Mesenteric fat pad (tissue), 1 donor: ENCODE results near the gene IKBKE. TPM values are rescaled to one million over a fixed set of nuclear protein-coding genes. Genes with fewer than 3 reads are reported as not detected.

ENCODE experiments used
- DNase-seq: peaks from one replicate; pipeline ENCODE4 v3.0.0-alpha.2; 2020; ENCODE audit warnings: low spot score
- microRNA-seq: library from miRNA; unstranded; fragments of <30 nt; microRNA quantifications from one replicate; pipeline ENCODE4 v1.2.0, GENCODE V29; 2020; ENCODE audit warnings: borderline number of aligned reads
- total RNA-seq: library from RNA; stranded (reverse); fragmentation: NEBNext Ultra II Directional; extraction: Animal tissue kit (Norgen Biotek cat#: 25700); gene quantifications from one replicate; pipeline ENCODE4 v1.2.1, GENCODE V29; 2021
- donor health status: DM: yes; HTN: yes; CAD: no.

The IKBKE gene
- total RNA-seq, 1 donor from 2014 or later: 9.9 TPM

DNA sequence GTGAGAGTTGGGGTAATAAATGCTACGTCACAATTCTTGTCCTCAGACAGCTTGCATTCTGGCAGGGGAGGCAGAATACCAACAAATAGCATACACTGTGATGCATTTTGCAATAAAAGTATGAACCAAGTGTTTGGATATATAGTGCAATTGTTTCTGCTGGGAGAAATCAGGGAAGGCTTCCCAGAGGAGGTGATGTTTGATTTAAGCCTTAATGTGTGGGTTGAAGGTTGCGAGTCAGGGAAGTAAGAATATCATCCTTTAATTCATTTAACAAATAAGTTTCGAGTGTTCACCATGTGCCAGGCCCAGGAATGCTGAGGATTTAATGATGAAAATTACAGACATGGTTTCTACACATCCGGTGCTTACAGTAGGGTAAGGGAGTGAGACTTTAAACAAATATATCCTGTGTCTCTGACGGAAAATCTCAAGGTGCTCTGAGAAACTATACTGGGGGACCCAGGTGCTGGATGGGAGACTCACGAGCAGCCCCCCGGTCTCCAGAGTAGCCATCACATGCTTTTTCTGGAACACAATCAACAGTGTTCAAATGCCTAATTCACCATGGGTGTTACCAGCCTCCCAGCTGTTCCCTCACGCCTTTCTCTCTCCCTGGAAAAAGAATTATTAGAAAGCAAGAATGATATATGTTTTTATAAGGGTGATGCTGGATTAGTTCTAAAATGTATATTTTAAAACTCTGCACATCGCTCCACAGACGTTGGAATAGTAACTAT, 68.8 kb downstream of the IKBKE start:
- no peak for DNase-seq

DNA sequence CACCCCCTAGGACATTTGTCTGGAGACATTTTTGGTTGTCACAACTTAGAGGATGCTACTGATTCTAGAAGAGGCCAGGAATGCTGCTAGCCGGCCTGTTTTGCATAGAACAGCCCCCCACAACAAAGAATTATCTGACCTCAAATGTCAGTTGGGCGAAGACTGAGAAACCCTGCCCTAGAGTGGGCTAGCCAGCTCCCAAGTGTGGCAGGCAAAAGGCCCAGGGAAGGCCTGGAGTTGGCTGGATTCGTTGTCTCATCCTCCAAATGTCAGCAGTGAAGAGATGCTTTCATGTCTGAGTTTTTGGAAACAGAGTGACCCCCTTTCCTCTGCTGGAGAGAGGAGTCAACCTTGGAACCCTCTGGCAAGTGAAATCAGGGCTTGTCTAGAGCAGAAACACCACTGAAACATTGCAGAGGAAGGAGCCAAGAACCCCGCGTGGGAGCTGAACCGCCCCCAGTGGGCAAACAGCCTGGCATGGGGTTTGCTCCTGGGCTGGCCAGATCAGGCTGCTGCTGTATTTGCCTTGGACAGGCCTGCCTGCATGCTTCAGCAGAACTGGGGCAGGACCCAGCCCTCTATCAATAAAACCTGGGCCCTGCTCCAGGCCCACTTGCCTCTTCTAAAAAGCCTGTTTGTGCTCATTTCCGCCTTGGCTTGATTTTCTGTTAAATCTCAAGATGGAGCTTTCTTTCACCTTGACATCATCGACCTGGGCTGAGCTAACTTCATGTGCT, 69.9 kb downstream of the IKBKE start:
- no peak for DNase-seq

DNA sequence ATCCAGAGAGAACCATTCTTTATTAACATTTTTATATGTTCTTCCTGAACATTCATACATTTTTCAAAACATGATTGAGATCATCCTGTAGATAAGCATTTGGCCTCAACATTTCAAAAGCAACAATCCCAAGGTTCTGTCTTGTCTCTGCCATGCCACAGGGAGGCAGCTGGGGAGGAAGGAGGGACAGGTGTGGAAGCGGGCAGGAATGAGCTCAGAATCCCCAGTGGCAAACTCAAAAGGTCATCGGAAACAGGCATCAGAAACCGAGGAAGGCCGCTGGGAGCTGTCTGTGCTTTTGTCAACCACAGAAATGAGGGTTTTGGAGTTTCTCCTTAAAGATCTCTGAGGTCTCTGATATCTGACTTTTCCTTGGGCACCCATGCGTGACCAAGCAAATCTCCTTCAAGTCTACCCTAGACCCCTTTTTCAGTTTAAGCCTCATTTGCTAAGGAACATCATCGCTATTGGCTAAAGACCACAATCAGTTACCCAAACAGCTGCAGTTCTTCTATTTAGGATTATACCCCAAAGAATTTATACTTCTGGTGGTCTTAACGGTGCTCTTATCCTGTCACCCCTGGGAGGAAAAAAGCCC, 71.1 kb downstream of the IKBKE start:
- no peak for DNase-seq

DNA sequence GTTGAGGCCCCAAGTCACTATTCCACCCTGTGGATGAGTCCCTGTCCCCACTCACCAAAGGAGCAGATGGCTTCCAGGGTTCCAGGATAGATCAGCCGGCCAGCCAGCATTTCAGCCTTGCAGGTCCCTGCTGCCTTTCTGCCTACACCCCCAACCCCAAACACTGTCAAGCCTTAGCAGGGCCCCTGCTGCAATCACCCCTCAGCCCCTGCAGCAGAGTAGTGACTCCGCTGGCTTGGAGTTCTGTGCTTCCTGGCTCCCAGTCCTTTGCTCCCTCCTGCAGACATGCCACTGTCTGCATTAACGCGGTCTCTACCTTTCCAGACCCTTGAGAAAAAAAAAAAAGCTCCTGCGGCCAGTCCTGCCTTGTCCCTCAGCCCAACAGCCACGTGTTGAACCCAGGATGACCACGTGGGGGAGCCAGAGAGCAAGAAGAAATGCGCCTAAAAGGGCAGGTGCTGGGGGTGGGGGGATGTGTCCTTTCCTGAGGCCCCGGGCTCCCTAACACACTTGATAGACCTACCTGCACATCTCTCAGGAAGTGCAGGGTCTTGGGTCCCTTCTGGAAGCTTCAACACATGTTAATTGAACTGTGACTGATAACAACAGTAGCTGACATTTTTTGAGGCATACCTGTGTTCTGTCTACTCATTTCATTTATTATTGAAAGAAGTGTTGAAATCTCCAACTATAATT, 74.4 kb downstream of the IKBKE start:
- no peak for DNase-seq

DNA sequence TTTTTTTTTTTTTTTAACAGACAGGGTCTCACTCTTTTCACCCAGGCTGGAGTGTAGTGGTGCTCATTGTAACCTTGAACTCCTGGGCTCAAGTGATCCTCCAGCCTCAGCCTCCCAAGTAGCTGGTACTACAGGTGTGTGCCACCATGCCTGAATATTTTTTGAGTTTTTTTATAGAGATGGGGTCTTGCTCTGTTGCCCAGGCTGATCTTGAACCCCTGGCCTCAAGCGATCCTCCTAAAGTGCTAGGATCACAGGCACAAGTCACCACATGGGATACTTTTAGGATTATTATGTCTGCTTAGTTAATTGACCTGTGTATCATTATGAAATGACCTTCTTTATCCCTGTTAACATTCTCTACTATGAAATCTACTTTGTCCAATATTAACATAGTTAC, 75.1 kb downstream of the IKBKE start:
- DNase-seq: no peak

Small RNAs within 50 kb of the gene (microRNA-seq; reads per million reads assigned to microRNA genes)
- not detected for gene MIR6769B

Other genes starting within 250 kb of the IKBKE start
- 11.4 TPM for gene RASSF5, start 37.1 kb downstream of the IKBKE start, total RNA-seq
- 37.8 TPM for gene EIF2D, start 142.0 kb downstream of the IKBKE start, total RNA-seq
- gene DYRK3, start 165.1 kb downstream of the IKBKE start, total RNA-seq: 16.1 TPM
- gene MAPKAPK2, start 214.4 kb downstream of the IKBKE start, total RNA-seq: 103 TPM